ENCODE measurements around the gene BIN2.
A peak's percentile ranks its signal among the peaks of the same experiment; 100 is the strongest.

The BIN2 gene

DNA sequence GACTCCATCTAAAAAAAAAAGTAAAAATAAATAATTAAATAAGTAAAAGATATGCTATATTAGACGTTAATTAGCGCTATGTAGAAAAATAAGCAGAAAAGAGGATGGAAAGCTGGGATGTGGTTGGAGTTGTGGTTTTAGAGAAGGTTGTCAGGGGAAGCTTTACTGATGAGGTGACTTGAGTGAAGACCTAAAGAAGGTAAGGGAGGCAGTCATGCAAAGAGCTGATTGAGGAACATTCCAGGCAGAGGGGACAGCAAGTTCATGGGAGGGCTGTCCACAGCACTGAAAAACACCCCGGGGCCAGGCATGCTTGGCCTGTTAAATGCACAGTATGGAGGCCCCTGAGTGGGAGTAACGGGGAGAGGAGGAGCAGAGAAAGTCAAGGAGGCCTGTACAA is 69.4 kb downstream of the BIN2 start:
- DNase-seq (ENCODE audit: low read depth), result no peak

- no peak for DNase-seq (ENCODE audit: low read depth)
Measured at GRCh38 chr12:51253276-51253675, 70.7 kb downstream of the BIN2 start.

DNA sequence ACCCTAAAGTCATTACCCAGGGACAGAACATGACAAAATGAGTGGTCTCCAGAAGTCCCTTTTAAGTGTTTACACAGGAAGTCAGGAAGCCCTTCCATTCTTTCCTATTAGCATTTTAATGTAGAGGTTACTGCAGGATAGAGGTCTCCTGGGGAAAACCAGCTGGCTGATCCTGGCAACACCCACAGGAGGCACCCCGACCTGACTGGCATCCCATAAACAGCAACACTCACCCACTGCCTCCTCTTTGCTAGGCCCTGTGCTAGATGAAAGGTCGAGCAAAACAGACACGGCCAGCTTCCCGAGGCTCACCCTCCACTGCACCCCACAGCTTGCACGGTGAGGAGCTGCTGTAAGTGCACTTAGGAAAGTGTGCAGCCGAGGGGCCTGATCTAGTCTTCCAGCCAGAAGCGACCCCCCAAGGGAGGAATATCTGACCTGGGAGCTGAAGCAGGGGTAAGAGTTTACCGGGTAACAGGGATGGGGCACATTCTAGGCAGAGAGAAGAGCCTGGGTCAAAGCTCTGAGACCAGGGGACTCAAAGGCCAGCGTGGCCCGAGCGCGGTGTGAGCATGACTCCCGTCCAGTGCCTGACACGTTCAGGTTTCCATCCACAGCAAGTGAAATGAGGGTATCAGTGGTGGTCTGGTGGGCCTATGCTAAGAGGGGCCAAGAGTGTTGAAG is 76.3 kb downstream of the BIN2 start:
- DNase-seq (ENCODE audit: low read depth), result no peak

DNA sequence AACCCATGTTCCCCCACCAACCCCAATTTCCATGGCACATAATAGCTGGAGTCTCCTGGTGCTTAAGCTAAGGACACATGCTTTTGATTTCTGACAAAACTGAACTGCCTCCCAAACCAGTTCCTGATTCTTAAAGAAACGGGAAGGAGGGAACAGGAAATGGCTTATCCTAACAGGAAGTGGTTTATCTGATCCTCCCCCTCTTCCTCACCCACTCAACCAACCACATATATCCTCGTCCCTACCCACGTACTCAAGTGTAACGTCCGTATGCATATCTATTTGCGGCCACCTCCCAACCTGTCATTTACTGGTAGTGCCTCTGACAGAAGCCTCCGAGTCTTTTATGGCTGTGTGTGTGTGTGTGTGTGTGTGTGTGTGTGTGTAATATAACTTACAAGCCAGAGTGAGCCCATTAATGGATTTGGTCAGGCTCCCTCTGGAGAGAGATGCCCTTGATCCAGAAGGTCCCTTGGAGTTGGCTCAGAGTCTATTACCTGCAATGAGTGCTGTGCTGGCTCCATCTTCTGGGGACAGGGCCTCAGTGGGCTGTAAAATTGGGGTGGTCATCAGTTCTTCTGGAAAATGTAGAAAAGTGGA is 77.6 kb downstream of the BIN2 start:
- DNase-seq (ENCODE audit: low read depth), result peak; percentile 75

- DNase-seq (ENCODE audit: low read depth), result no peak
Measured at GRCh38 chr12:51245476-51246253, 78.3 kb downstream of the BIN2 start.

- DNase-seq (ENCODE audit: low read depth), result peak; percentile 38
Measured at GRCh38 chr12:51244269-51244668, 79.7 kb downstream of the BIN2 start.

GRCh38 chr12:51242876-51243275 is 81.1 kb downstream of the BIN2 start:
- no peak for DNase-seq (ENCODE audit: low read depth)

GRCh38 chr12:51242120-51242519 is 81.9 kb downstream of the BIN2 start:
- no peak for DNase-seq (ENCODE audit: low read depth)

- DNase-seq (ENCODE audit: low read depth), result peak; percentile 59
Measured at GRCh38 chr12:51240971-51241370, 83.0 kb downstream of the BIN2 start.

- peak; percentile 96 for DNase-seq (ENCODE audit: low read depth)
Measured at GRCh38 chr12:51238510-51239334, 85.3 kb downstream of the BIN2 start, which contains the start of gene DAZAP2. Gene DAZAP2 (plus strand): TSS chr12:51238826. CDS start chr12:51238908, 82 bp downstream.

GRCh38 chr12:51238037-51238509 is 85.9 kb downstream of the BIN2 start:
- no peak for DNase-seq (ENCODE audit: low read depth)

- no peak for DNase-seq (ENCODE audit: low read depth)
Measured at GRCh38 chr12:51234530-51234929, 89.4 kb downstream of the BIN2 start.

DNA sequence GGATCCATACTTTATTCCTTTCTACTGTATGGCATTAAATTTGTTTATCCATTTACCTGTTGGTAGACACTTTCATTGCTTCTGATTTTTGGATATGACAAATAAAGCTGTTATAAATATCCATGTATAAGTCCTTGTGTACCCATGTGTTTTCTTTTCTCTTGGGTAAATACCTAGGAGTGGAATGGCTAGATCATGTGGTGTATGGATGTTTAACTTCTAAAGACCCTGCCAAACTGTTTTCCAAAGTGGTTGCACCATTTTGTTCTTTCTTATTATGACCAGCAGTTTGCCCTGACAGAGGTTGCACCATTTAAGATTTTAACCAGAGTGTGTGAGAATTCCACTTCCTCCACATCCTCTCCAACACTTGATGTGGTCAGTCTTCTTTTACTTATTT is 91.3 kb downstream of the BIN2 start:
- no peak for DNase-seq (ENCODE audit: low read depth)

Data from EH (cell line).